Measurements from ENCODE around the gene GPX3.

GPX3 gene

GRCh38 chr5:151014680-151015343 is 5.6 kb upstream of the GPX3 start:
- Histone ChIP-seq H3K4me3 (ENCODE audit: low read length) (no peak overlapping the region), H3K36me3 (replicated peaks; ENCODE audit: low read depth, low read length) (no peaks in the 10 kb centered on the region), H3K27ac (ENCODE audit: low read length) (no peak overlapping the region), H2AFZ (ENCODE audit: low read depth, low read length) (no peak overlapping the region), H3K79me2 (ENCODE audit: low read length) (no peaks in the 10 kb centered on the region), H3K27me3 (ENCODE audit: low read depth, low read length) (no peaks in the 10 kb centered on the region), H3K4me2 (ENCODE audit: low read length) (no peak overlapping the region), H3K9ac (ENCODE audit: low read length) (no peak overlapping the region), H4K20me1 (ENCODE audit: insufficient read depth, low read length) (no peaks in the 10 kb centered on the region), H3K9me3 (ENCODE audit: insufficient read depth, low read length) (no peaks in the 10 kb centered on the region), H3K4me1 (ENCODE audit: low read length) (no peaks in the 10 kb centered on the region)
- TF ChIP-seq CTCF (IDR thresholded peaks at IDR 0.05; ENCODE audit: low read depth, low read length) (no peak), EZH2phosphoT487 (IDR thresholded peaks at IDR 0.05; ENCODE audit: low read depth) (no peak)

- Histone ChIP-seq H4K20me1 (ENCODE audit: insufficient read depth, low read length) (no peaks in the 10 kb centered on the region), H3K79me2 (ENCODE audit: low read length) (no peaks in the 10 kb centered on the region), H3K4me3 (ENCODE audit: low read length) (no peak overlapping the region), H3K4me1 (ENCODE audit: low read length) (no peaks in the 10 kb centered on the region), H3K27me3 (ENCODE audit: low read depth, low read length) (no peaks in the 10 kb centered on the region), H3K36me3 (replicated peaks; ENCODE audit: low read depth, low read length) (no peaks in the 10 kb centered on the region), H3K9ac (ENCODE audit: low read length) (no peak overlapping the region), H3K4me2 (ENCODE audit: low read length) (no peak overlapping the region), H2AFZ (ENCODE audit: low read depth, low read length) (no peak overlapping the region), H3K9me3 (ENCODE audit: insufficient read depth, low read length) (no peaks in the 10 kb centered on the region), H3K27ac (ENCODE audit: low read length) (no peak overlapping the region)
- TF ChIP-seq EZH2phosphoT487 (IDR thresholded peaks at IDR 0.05; ENCODE audit: low read depth), result no peak
- no peak for TF ChIP-seq CTCF (IDR thresholded peaks at IDR 0.05; ENCODE audit: low read depth, low read length)
These were observed 4.3 kb upstream of the GPX3 start for GRCh38 chr5:151015974-151016587.

- Histone ChIP-seq H3K27me3 (ENCODE audit: low read depth, low read length) (no peaks in the 10 kb centered on the region), H3K36me3 (replicated peaks; ENCODE audit: low read depth, low read length) (no peaks in the 10 kb centered on the region), H3K4me1 (ENCODE audit: low read length) (no peaks in the 10 kb centered on the region), H3K4me2 (ENCODE audit: low read length) (no peak overlapping the region), H4K20me1 (ENCODE audit: insufficient read depth, low read length) (no peaks in the 10 kb centered on the region), H3K9ac (ENCODE audit: low read length) (no peak overlapping the region), H3K79me2 (ENCODE audit: low read length) (no peaks in the 10 kb centered on the region), H3K9me3 (ENCODE audit: insufficient read depth, low read length) (no peaks in the 10 kb centered on the region), H3K27ac (ENCODE audit: low read length) (no peak overlapping the region), H2AFZ (ENCODE audit: low read depth, low read length) (no peak overlapping the region), H3K4me3 (ENCODE audit: low read length) (no peak overlapping the region)
- TF ChIP-seq CTCF (IDR thresholded peaks at IDR 0.05; ENCODE audit: low read depth, low read length), result no peak
- no peak for TF ChIP-seq EZH2phosphoT487 (IDR thresholded peaks at IDR 0.05; ENCODE audit: low read depth)
These were observed 3.7 kb upstream of the GPX3 start for GRCh38 chr5:151016700-151017099.

- no peaks in the 10 kb centered on the region for H3K36me3 ChIP-seq (replicated peaks; ENCODE audit: low read depth, low read length)
- H3K4me3 ChIP-seq (ENCODE audit: low read length), result no peak overlapping the region
- H3K9me3 ChIP-seq (ENCODE audit: insufficient read depth, low read length), result no peaks in the 10 kb centered on the region
- no peaks in the 10 kb centered on the region for H3K4me1 ChIP-seq (ENCODE audit: low read length)
- TF ChIP-seq CTCF (IDR thresholded peaks at IDR 0.05; ENCODE audit: low read depth, low read length) (no peak), EZH2phosphoT487 (IDR thresholded peaks at IDR 0.05; ENCODE audit: low read depth) (no peak)
- H3K79me2 ChIP-seq (ENCODE audit: low read length), result no peaks in the 10 kb centered on the region
- no peaks in the 10 kb centered on the region for H3K27me3 ChIP-seq (ENCODE audit: low read depth, low read length)
- no peak overlapping the region for H3K27ac ChIP-seq (ENCODE audit: low read length)
- no peak overlapping the region for H3K9ac ChIP-seq (ENCODE audit: low read length)
- no peak overlapping the region for H2AFZ ChIP-seq (ENCODE audit: low read depth, low read length)
- no peak overlapping the region for H3K4me2 ChIP-seq (ENCODE audit: low read length)
- H4K20me1 ChIP-seq (ENCODE audit: insufficient read depth, low read length), result no peaks in the 10 kb centered on the region
These were observed 2.5 kb upstream of the GPX3 start for GRCh38 chr5:151017897-151018296.

Data from OCI-LY3 (cell line).